ENCODE measurements around the gene CHRNE.

The CHRNE gene

GRCh38 chr17:4893721-4894560 is 9.0 kb downstream of the CHRNE start:
- Histone ChIP-seq H3K4me2 (ENCODE audit: insufficient read depth, low read length, poor library complexity, severe bottlenecking) (no peak overlapping the region), H4K8ac (ENCODE audit: low read depth, low read length) (no peak overlapping the region), H3K23ac (ENCODE audit: low read depth, low read length, poor library complexity) (no peak overlapping the region), H3K4ac (ENCODE audit: low read length) (no peak overlapping the region), H3K4me1 (ENCODE audit: control insufficient read depth in 2 of 2, insufficient read depth in 1 of 2, low read depth in 1 of 2, low read length in 2 of 2) (no peaks in the 10 kb centered on the region), H3K27ac (replicated peaks; ENCODE audit: low read length) (no peak overlapping the region), H3K27me3 (ENCODE audit: control insufficient read depth in 3 of 3, insufficient read depth in 3 of 3, low read depth in 1 of 3, low read length in 3 of 3) (no peaks in the 10 kb centered on the region), H2AFZ (ENCODE audit: low read length) (no peak overlapping the region), H3K36me3 (replicated peaks in 1 of 2; ENCODE audit: control insufficient read depth in 2 of 2, insufficient read depth in 2 of 2, low read length in 2 of 2) (peaks cover 48 to 86% of the 10 kb centered on the region in 2 donors), H3K14ac (ENCODE audit: low read length) (peak overlapping the region; percentile 71), H2BK120ac (ENCODE audit: low read depth, low read length) (no peak overlapping the region), H2BK15ac (ENCODE audit: low read length) (no peak overlapping the region), H2BK12ac (ENCODE audit: low read length) (no peak overlapping the region), H3K9ac (ENCODE audit: low read depth, low read length, poor library complexity) (no peak overlapping the region), H2BK5ac (ENCODE audit: low read length) (peak overlapping the region; percentile 75), H3K4me3 (ENCODE audit: low read length in 2 of 2) (peak overlapping the region in 1 of 2 donors; percentile 21), H2AK5ac (ENCODE audit: low read depth, low read length) (no peak overlapping the region), H3K79me1 (ENCODE audit: low read depth, low read length) (peaks cover 4% of the 10 kb centered on the region), H4K91ac (ENCODE audit: low read depth, low read length, poor library complexity) (no peak overlapping the region), H3K9me3 (replicated peaks in 1 of 2; ENCODE audit: control insufficient read depth in 2 of 2, insufficient read depth in 1 of 2, low read depth in 1 of 2, low read length in 2 of 2) (no peaks in the 10 kb centered on the region), H3K18ac (ENCODE audit: low read length) (no peak overlapping the region)
- WGBS, 2 donors (ENCODE audit: extremely low coverage in 2 of 2, insufficient read length in 2 of 2, insufficient replicate concordance in 1 of 2) = no CpG with 5 or more reads among the region's 31 CpGs
- DNase-seq (ENCODE audit: low spot score) = no peak

- H2BK120ac ChIP-seq (ENCODE audit: low read depth, low read length) = no peak overlapping the region
- peaks cover 50 to 83% of the 10 kb centered on the region in 2 donors for H3K36me3 ChIP-seq (replicated peaks in 1 of 2; ENCODE audit: control insufficient read depth in 2 of 2, insufficient read depth in 2 of 2, low read length in 2 of 2)
- no peak overlapping the region for H2BK12ac ChIP-seq (ENCODE audit: low read length)
- H4K8ac ChIP-seq (ENCODE audit: low read depth, low read length) = no peak overlapping the region
- H3K4me3 ChIP-seq (ENCODE audit: low read length in 2 of 2) = no peak overlapping the region
- H2AK5ac ChIP-seq (ENCODE audit: low read depth, low read length) = no peak overlapping the region
- H2AFZ ChIP-seq (ENCODE audit: low read length) = no peak overlapping the region
- H3K4ac ChIP-seq (ENCODE audit: low read length) = no peak overlapping the region
- WGBS, 2 donors (ENCODE audit: extremely low coverage in 2 of 2, insufficient read length in 2 of 2, insufficient replicate concordance in 1 of 2) = no CpG with 5 or more reads among the region's 18 CpGs
- H2BK5ac ChIP-seq (ENCODE audit: low read length) = no peak overlapping the region
- H3K23ac ChIP-seq (ENCODE audit: low read depth, low read length, poor library complexity) = no peak overlapping the region
- no peak overlapping the region for H4K91ac ChIP-seq (ENCODE audit: low read depth, low read length, poor library complexity)
- H3K4me2 ChIP-seq (ENCODE audit: insufficient read depth, low read length, poor library complexity, severe bottlenecking) = no peak overlapping the region
- H3K14ac ChIP-seq (ENCODE audit: low read length) = peak overlapping the region; percentile 71
- H3K27ac ChIP-seq (replicated peaks; ENCODE audit: low read length) = no peak overlapping the region
- H3K79me1 ChIP-seq (ENCODE audit: low read depth, low read length) = peaks cover 4% of the 10 kb centered on the region
- no peaks in the 10 kb centered on the region for H3K27me3 ChIP-seq (ENCODE audit: control insufficient read depth in 3 of 3, insufficient read depth in 3 of 3, low read depth in 1 of 3, low read length in 3 of 3)
- H2BK15ac ChIP-seq (ENCODE audit: low read length) = no peak overlapping the region
- H3K18ac ChIP-seq (ENCODE audit: low read length) = no peak overlapping the region
- DNase-seq (ENCODE audit: low spot score) = no peak
- H3K4me1 ChIP-seq (ENCODE audit: control insufficient read depth in 2 of 2, insufficient read depth in 1 of 2, low read depth in 1 of 2, low read length in 2 of 2) = no peaks in the 10 kb centered on the region
- H3K9ac ChIP-seq (ENCODE audit: low read depth, low read length, poor library complexity) = no peak overlapping the region
- H3K9me3 ChIP-seq (replicated peaks in 1 of 2; ENCODE audit: control insufficient read depth in 2 of 2, insufficient read depth in 1 of 2, low read depth in 1 of 2, low read length in 2 of 2) = no peaks in the 10 kb centered on the region
Observed at GRCh38 chr17:4893272-4893671, 9.6 kb downstream of the CHRNE start.

- Histone ChIP-seq H3K4ac (ENCODE audit: low read length) (no peak overlapping the region), H3K14ac (ENCODE audit: low read length) (no peak overlapping the region), H2BK15ac (ENCODE audit: low read length) (no peak overlapping the region), H3K4me2 (ENCODE audit: insufficient read depth, low read length, poor library complexity, severe bottlenecking) (no peak overlapping the region), H2BK12ac (ENCODE audit: low read length) (no peak overlapping the region), H3K9ac (ENCODE audit: low read depth, low read length, poor library complexity) (peak overlapping the region; percentile 70), H3K18ac (ENCODE audit: low read length) (no peak overlapping the region), H2BK5ac (ENCODE audit: low read length) (peak overlapping the region; percentile 42), H4K91ac (ENCODE audit: low read depth, low read length, poor library complexity) (no peak overlapping the region), H3K27ac (replicated peaks; ENCODE audit: low read length) (no peak overlapping the region), H2AFZ (ENCODE audit: low read length) (no peak overlapping the region), H3K9me3 (replicated peaks in 1 of 2; ENCODE audit: control insufficient read depth in 2 of 2, insufficient read depth in 1 of 2, low read depth in 1 of 2, low read length in 2 of 2) (no peaks in the 10 kb centered on the region), H4K8ac (ENCODE audit: low read depth, low read length) (no peak overlapping the region), H3K79me1 (ENCODE audit: low read depth, low read length) (peaks cover 4% of the 10 kb centered on the region), H3K27me3 (ENCODE audit: control insufficient read depth in 3 of 3, insufficient read depth in 3 of 3, low read depth in 1 of 3, low read length in 3 of 3) (no peaks in the 10 kb centered on the region), H3K4me1 (ENCODE audit: control insufficient read depth in 2 of 2, insufficient read depth in 1 of 2, low read depth in 1 of 2, low read length in 2 of 2) (no peaks in the 10 kb centered on the region), H3K4me3 (ENCODE audit: low read length in 2 of 2) (no peak overlapping the region), H2BK120ac (ENCODE audit: low read depth, low read length) (no peak overlapping the region), H3K23ac (ENCODE audit: low read depth, low read length, poor library complexity) (peak overlapping the region; percentile 8), H2AK5ac (ENCODE audit: low read depth, low read length) (no peak overlapping the region), H3K36me3 (replicated peaks in 1 of 2; ENCODE audit: control insufficient read depth in 2 of 2, insufficient read depth in 2 of 2, low read length in 2 of 2) (peaks cover 50 to 85% of the 10 kb centered on the region in 2 donors)
- WGBS, 2 donors (ENCODE audit: extremely low coverage in 2 of 2, insufficient read length in 2 of 2, insufficient replicate concordance in 1 of 2) = no CpG with 5 or more reads among the region's 23 CpGs
- no peak for DNase-seq (ENCODE audit: low spot score)
Observed at GRCh38 chr17:4892499-4893221, 10.2 kb downstream of the CHRNE start.

Data from neuronal stem cell (in vitro differentiated cells).